DND-41 (cell line): ENCODE measurements around the gene PBRM1.

Experiments
- ATAC-seq: fragments of 200-7000 bp; cut with Tn5 transposase; 3 replicates; pipeline ENCODE4 v1.9.1; 2021; ENCODE audit warnings: low read depth; ENCODE audit not compliant: insufficient read depth
- DNase-seq: peaks from one replicate; pipeline ENCODE4 v3.0.0-alpha.2; 2020
- H2AFZ ChIP-seq: 2 replicates; pipeline ENCODE4 v1.6.0; 2012; ENCODE audit warnings: low read depth, low read length
- H3K27ac ChIP-seq: 2 replicates; pipeline ENCODE4 v1.5.1; 2012; ENCODE audit warnings: low read length, inconsistent platforms
- H3K27me3 ChIP-seq: fragments of 200-600 bp; sonication (generic); 2 replicates; pipeline ENCODE4 v1.6.0; 2012; ENCODE audit warnings: low read length, mild to moderate bottlenecking, inconsistent platforms; ENCODE audit not compliant: insufficient read depth, poor library complexity
- H3K36me3 ChIP-seq: 2 replicates; pipeline ENCODE4 v1.5.1; 2012; ENCODE audit warnings: low read length, inconsistent platforms; ENCODE audit not compliant: insufficient read depth
- H3K4me1 ChIP-seq: 2 replicates; pipeline ENCODE4 v1.5.1; 2012; ENCODE audit warnings: mild to moderate bottlenecking, low read length; ENCODE audit not compliant: insufficient read depth
- H3K4me2 ChIP-seq: 2 replicates; pipeline ENCODE4 v1.6.0; 2012; ENCODE audit warnings: mild to moderate bottlenecking, moderate library complexity, low read length, inconsistent platforms; ENCODE audit not compliant: insufficient read depth
- H3K4me3 ChIP-seq, 2 experiments: fragments of 200-600 bp in 1 of 2; shearing (Covaris generic) in 1 of 2; 2 replicates each; pipeline ENCODE4 v1.5.1; 2012 to 2016; ENCODE audit warnings: inconsistent platforms in 2 of 2, low read length in 2 of 2, mild to moderate bottlenecking in 2 of 2, low read depth in 1 of 2, moderate library complexity in 1 of 2
- H3K79me2 ChIP-seq: 2 replicates; pipeline ENCODE4 v1.6.0; 2012; ENCODE audit warnings: low read length, inconsistent platforms; ENCODE audit not compliant: insufficient read depth
- H3K9ac ChIP-seq: 2 replicates; pipeline ENCODE4 v1.6.0; 2012; ENCODE audit warnings: low read depth, mild to moderate bottlenecking, inconsistent platforms, low read length, moderate library complexity
- H3K9me3 ChIP-seq: 2 replicates; pipeline ENCODE4 v1.5.1; 2012; ENCODE audit warnings: low read length, moderate library complexity, mild to moderate bottlenecking, inconsistent platforms; ENCODE audit not compliant: insufficient read depth, severe bottlenecking
- H4K20me1 ChIP-seq: 2 replicates; pipeline ENCODE4 v1.6.0; 2012; ENCODE audit warnings: low read length; ENCODE audit not compliant: insufficient read depth
- EZH2 ChIP-seq: IDR thresholded peaks from 3 replicates; pipeline ENCODE4 v1.6.1; 2012; ENCODE audit warnings: borderline replicate concordance, low read depth, mild to moderate bottlenecking, moderate library complexity, low read length, inconsistent platforms; ENCODE audit not compliant: severe bottlenecking
- TF ChIP-seq, protein P1 (sequence below): IDR thresholded peaks from 2 replicates; pipeline ENCODE4 v1.5.1; 2012; ENCODE audit warnings: borderline replicate concordance, low read length, moderate library complexity, mild to moderate bottlenecking; ENCODE audit not compliant: poor library complexity, severe bottlenecking; ENCODE audit errors: extremely low read depth

The PBRM1 gene

DNA sequence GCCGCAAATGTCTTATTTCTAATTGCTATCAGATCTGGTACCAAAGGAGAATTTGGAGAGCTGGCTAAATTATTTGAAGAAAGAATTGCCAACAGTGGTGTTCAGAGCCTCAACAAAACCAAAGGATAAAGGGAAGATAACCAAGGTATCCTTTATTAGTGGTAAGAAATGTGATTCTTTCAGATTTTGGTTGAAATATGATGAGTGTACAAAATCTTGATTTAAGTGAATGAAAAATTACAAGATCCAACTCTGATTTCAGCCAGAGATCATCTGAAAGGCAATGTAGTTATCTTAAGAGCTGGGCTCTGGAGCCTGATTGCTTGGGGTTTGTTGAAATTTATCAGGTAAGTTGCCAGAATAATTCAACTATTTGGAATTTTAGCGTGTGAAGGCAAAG lies 4.8 kb upstream of the PBRM1 start:
- DNase-seq (no peak), ATAC-seq (no peak)
- H3K79me2 ChIP-seq: peaks cover 51% of the 10 kb centered on the region
- H3K9ac ChIP-seq: no peak overlapping the region
- no peaks in the 10 kb centered on the region for H3K27me3 ChIP-seq
- TF ChIP-seq EZH2: no peak
- TF ChIP-seq, protein P1, sequence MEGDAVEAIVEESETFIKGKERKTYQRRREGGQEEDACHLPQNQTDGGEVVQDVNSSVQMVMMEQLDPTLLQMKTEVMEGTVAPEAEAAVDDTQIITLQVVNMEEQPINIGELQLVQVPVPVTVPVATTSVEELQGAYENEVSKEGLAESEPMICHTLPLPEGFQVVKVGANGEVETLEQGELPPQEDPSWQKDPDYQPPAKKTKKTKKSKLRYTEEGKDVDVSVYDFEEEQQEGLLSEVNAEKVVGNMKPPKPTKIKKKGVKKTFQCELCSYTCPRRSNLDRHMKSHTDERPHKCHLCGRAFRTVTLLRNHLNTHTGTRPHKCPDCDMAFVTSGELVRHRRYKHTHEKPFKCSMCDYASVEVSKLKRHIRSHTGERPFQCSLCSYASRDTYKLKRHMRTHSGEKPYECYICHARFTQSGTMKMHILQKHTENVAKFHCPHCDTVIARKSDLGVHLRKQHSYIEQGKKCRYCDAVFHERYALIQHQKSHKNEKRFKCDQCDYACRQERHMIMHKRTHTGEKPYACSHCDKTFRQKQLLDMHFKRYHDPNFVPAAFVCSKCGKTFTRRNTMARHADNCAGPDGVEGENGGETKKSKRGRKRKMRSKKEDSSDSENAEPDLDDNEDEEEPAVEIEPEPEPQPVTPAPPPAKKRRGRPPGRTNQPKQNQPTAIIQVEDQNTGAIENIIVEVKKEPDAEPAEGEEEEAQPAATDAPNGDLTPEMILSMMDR: no peak
- H2AFZ ChIP-seq: no peak overlapping the region
- no peaks in the 10 kb centered on the region for H3K9me3 ChIP-seq
- H3K27ac ChIP-seq: no peak overlapping the region
- no peak overlapping the region for H3K4me3 ChIP-seq
- H3K36me3 ChIP-seq: peaks cover 89% of the 10 kb centered on the region
- peaks cover 25% of the 10 kb centered on the region for H3K4me1 ChIP-seq
- H4K20me1 ChIP-seq: peaks cover 36% of the 10 kb centered on the region; the same call in 1 of the 2 replicates
- H3K4me2 ChIP-seq: no peak overlapping the region

DNA sequence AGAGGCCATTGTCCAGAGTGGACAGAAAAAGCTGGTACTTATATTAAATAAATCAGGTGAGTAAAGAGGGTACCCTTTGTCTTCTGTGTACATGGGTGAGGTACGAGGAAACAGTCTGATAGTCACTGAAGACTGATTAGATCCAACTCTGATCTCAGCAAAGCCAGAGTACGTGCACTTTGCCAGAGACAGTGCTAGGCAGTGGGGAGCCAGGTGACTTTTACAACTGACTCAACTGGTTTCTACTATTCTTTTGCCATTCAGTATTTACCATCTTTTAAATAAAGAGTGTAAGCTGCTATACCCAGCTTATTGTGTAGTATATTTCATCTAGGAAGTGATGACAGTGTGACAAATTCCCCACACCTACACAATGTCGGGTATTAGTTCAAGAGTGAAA lies 3.4 kb upstream of the PBRM1 start:
- H3K27ac ChIP-seq: no peak overlapping the region
- peaks cover 64% of the 10 kb centered on the region for H3K79me2 ChIP-seq
- peaks cover 32% of the 10 kb centered on the region for H3K4me1 ChIP-seq
- H3K36me3 ChIP-seq: peaks cover 75% of the 10 kb centered on the region
- H4K20me1 ChIP-seq: peaks cover 28% of the 10 kb centered on the region; the same call in 1 of the 2 replicates
- DNase-seq: no peak
- no peak for ATAC-seq
- H3K9me3 ChIP-seq: no peaks in the 10 kb centered on the region
- no peak overlapping the region for H3K9ac ChIP-seq
- TF ChIP-seq EZH2: no peak
- TF ChIP-seq, protein P1: no peak
- peak overlapping the region; percentile 73; the same call in 1 of the 2 replicates for H3K4me2 ChIP-seq
- H2AFZ ChIP-seq: no peak overlapping the region
- no peaks in the 10 kb centered on the region for H3K27me3 ChIP-seq
- no peak overlapping the region for H3K4me3 ChIP-seq

DNA sequence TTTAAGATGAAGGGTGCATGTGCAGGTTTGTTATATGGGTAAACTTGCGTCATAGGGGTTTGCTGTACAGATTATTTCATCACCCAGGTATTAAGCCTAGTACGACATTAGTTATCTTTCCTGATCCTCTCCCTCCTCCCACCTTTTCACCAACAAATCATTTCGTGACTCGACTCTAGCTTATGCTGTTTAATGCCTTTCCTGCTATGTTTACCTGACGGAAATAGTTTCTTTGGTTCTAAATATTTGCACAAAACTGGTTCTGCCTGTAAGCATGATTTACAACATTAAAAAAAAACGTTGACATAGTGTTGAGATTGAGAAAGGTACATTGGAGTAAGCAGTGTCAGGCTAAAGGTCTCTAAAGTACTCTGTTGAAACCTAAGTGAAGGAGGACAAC lies 2.6 kb upstream of the PBRM1 start:
- ATAC-seq (no peak), DNase-seq (no peak)
- no peak overlapping the region for H2AFZ ChIP-seq
- peaks cover 73% of the 10 kb centered on the region for H3K79me2 ChIP-seq
- peaks cover 25% of the 10 kb centered on the region; the same call in 1 of the 2 replicates for H4K20me1 ChIP-seq
- peaks cover 41% of the 10 kb centered on the region for H3K4me1 ChIP-seq
- H3K4me3 ChIP-seq: no peak overlapping the region
- H3K9me3 ChIP-seq: no peaks in the 10 kb centered on the region
- peak overlapping the region; percentile 73; the same call in 1 of the 2 replicates for H3K4me2 ChIP-seq
- peaks cover 73% of the 10 kb centered on the region for H3K36me3 ChIP-seq
- H3K27ac ChIP-seq: no peak overlapping the region
- no peak overlapping the region; the same call in 1 of the 2 replicates for H3K9ac ChIP-seq
- H3K27me3 ChIP-seq: no peaks in the 10 kb centered on the region
- TF ChIP-seq, protein P1: no peak
- TF ChIP-seq EZH2: no peak
